Activated CD8-positive, alpha-beta memory T cell treated with anti-CD3 and anti-CD28 coated beads, Interleukin-2, amount 10 ng/mL, durations not matched to agents 7 days and 5 days (primary cell): ENCODE measurements around the gene SFTPA1. TPM values are rescaled to one million over a fixed set of nuclear protein-coding genes. Genes with fewer than 3 reads are reported as not detected.
"Not testable (repeated sequence)": the region's sequence is repeated elsewhere in the genome, so short reads cannot be mapped to it uniquely, and the experiment has no call there.

Source experiments
- ATAC-seq: fragments of 150-1000 bp; cut with Tn5 transposase; one replicate; pipeline ENCODE4 v1.10.0; 2021; ENCODE audit warnings: moderate library complexity
- CTCF ChIA-PET: fragments of 350-600 bp; sonication (Branson Sonifier 250); formaldehyde crosslinking; loops from one replicate; lab custom pipeline; 2021; ENCODE audit warnings: antibody characterized with exemption; lab: Charles Lee
- DNase-seq: peaks from one replicate; pipeline ENCODE4 v3.0.0-alpha.2; 2020
- H3K27ac Mint-ChIP-seq: one replicate; pipeline ENCODE4 v1.8.0; 2021; ENCODE audit warnings: mild to moderate bottlenecking, mixed read lengths
- H3K27me3 Mint-ChIP-seq: one replicate; pipeline ENCODE4 v1.8.0; 2021; ENCODE audit warnings: mixed read lengths
- H3K36me3 Mint-ChIP-seq: one replicate; pipeline ENCODE4 v1.8.0; 2021; ENCODE audit warnings: mild to moderate bottlenecking, mixed read lengths
- H3K4me1 Mint-ChIP-seq: one replicate; pipeline ENCODE4 v1.8.0; 2021; ENCODE audit warnings: mixed read lengths
- H3K4me3 Mint-ChIP-seq: one replicate; pipeline ENCODE4 v1.8.0; 2021; ENCODE audit warnings: mild to moderate bottlenecking, moderate library complexity, mixed read lengths
- H3K9me3 Mint-ChIP-seq: one replicate; pipeline ENCODE4 v1.8.0; 2022; ENCODE audit warnings: low read depth, mixed read lengths
- total RNA-seq, 2 experiments: library from RNA; stranded (reverse); gene quantifications; one replicate each; pipeline ENCODE4 v1.2.3, GENCODE V29; 2021

The SFTPA1 gene
- total RNA-seq, 2 experiments from 2014 or later, result not detected

- CTCF ChIA-PET, result no interaction called here
- DNase-seq, result no peak
- Mint-ChIP-seq H3K4me1 (no peaks in the 10 kb centered on the region), H3K27ac (no peak overlapping the region), H3K36me3 (no peaks in the 10 kb centered on the region), H3K4me3 (no peak overlapping the region), H3K27me3 (peaks cover 59% of the 10 kb centered on the region), H3K9me3 (peaks cover 2% of the 10 kb centered on the region)
- no peak for ATAC-seq
These were observed 16.3 kb downstream of the SFTPA1 start for GRCh38 chr10:79627075-79627474.

GRCh38 chr10:79628083-79628482 is 17.3 kb downstream of the SFTPA1 start:
- peaks cover 2% of the 10 kb centered on the region for H3K9me3 Mint-ChIP-seq
- no peaks in the 10 kb centered on the region for H3K4me1 Mint-ChIP-seq
- no peak for ATAC-seq
- CTCF ChIA-PET, result no interaction called here
- no peak for DNase-seq
- H3K27ac Mint-ChIP-seq, result no peak overlapping the region
- no peak overlapping the region for H3K4me3 Mint-ChIP-seq
- H3K36me3 Mint-ChIP-seq, result no peaks in the 10 kb centered on the region
- H3K27me3 Mint-ChIP-seq, result peaks cover 51% of the 10 kb centered on the region

GRCh38 chr10:79628988-79629954 is 18.5 kb downstream of the SFTPA1 start:
- no peak for DNase-seq
- H3K9me3 Mint-ChIP-seq, result peaks cover 2% of the 10 kb centered on the region
- H3K27me3 Mint-ChIP-seq, result peaks cover 58% of the 10 kb centered on the region
- no peaks in the 10 kb centered on the region for H3K36me3 Mint-ChIP-seq
- CTCF ChIA-PET, result no interaction called here
- H3K27ac Mint-ChIP-seq, result no peak overlapping the region
- H3K4me3 Mint-ChIP-seq, result no peak overlapping the region
- ATAC-seq, result no peak
- H3K4me1 Mint-ChIP-seq, result no peaks in the 10 kb centered on the region

- Mint-ChIP-seq H3K9me3 (peaks cover under 1% of the 10 kb centered on the region), H3K36me3 (no peaks in the 10 kb centered on the region), H3K4me1 (no peaks in the 10 kb centered on the region), H3K4me3 (no peak overlapping the region), H3K27me3 (peaks cover 54% of the 10 kb centered on the region), H3K27ac (no peak overlapping the region)
- no peak for ATAC-seq
- DNase-seq, result no peak
- CTCF ChIA-PET, result no interaction called here
These were observed 19.2 kb downstream of the SFTPA1 start for GRCh38 chr10:79629955-79630327.

- H3K27ac Mint-ChIP-seq, ATAC-seq, H3K4me1 Mint-ChIP-seq, H3K36me3 Mint-ChIP-seq, H3K4me3 Mint-ChIP-seq, DNase-seq, H3K9me3 Mint-ChIP-seq, CTCF ChIA-PET: not testable (repeated sequence)
- peaks cover 14% of the 10 kb centered on the region for H3K27me3 Mint-ChIP-seq
These were observed 26.0 kb downstream of the SFTPA1 start for GRCh38 chr10:79636654-79637199.

- Mint-ChIP-seq H3K36me3 (no peaks in the 10 kb centered on the region), H3K4me3 (no peak overlapping the region), H3K9me3 (no peaks in the 10 kb centered on the region), H3K27ac (no peak overlapping the region), H3K4me1 (no peaks in the 10 kb centered on the region), H3K27me3 (peaks cover 16% of the 10 kb centered on the region)
- DNase-seq (no peak), ATAC-seq (no peak)
- CTCF ChIA-PET, result no interaction called here
These were observed 27.6 kb downstream of the SFTPA1 start for GRCh38 chr10:79638318-79638717.

- H3K36me3 Mint-ChIP-seq, H3K27ac Mint-ChIP-seq, H3K4me3 Mint-ChIP-seq, H3K9me3 Mint-ChIP-seq, DNase-seq, CTCF ChIA-PET, ATAC-seq, H3K4me1 Mint-ChIP-seq: not testable (repeated sequence)
- H3K27me3 Mint-ChIP-seq, result peaks cover 15% of the 10 kb centered on the region
These were observed 42.0 kb downstream of the SFTPA1 start for GRCh38 chr10:79652695-79653094.

- ATAC-seq, CTCF ChIA-PET, H3K36me3 Mint-ChIP-seq, DNase-seq, H3K27me3 Mint-ChIP-seq, H3K4me1 Mint-ChIP-seq, H3K27ac Mint-ChIP-seq, H3K9me3 Mint-ChIP-seq, H3K4me3 Mint-ChIP-seq: not testable (repeated sequence)
These were observed 52.5 kb downstream of the SFTPA1 start for GRCh38 chr10:79663287-79663686.

GRCh38 chr10:79664686-79665085 is 53.9 kb downstream of the SFTPA1 start:
- H3K9me3 Mint-ChIP-seq, ATAC-seq, H3K4me1 Mint-ChIP-seq, H3K36me3 Mint-ChIP-seq, DNase-seq, H3K27ac Mint-ChIP-seq, CTCF ChIA-PET, H3K4me3 Mint-ChIP-seq, H3K27me3 Mint-ChIP-seq: not testable (repeated sequence)

Other genes starting within 250 kb of the SFTPA1 start
- gene ZCCHC24, start 165.3 kb upstream of the SFTPA1 start, total RNA-seq, result 1 to 10 TPM; 2.4 to 3.1 TPM
- 1 to 10 TPM; 1.1 to 1.8 TPM for gene EIF5AL1, start 98.4 kb upstream of the SFTPA1 start, total RNA-seq
- not detected for gene SFTPA2, start 50.5 kb upstream of the SFTPA1 start, total RNA-seq
- 1 to 10 TPM; 1.3 to 2.0 TPM for gene NUTM2B, start 92.3 kb downstream of the SFTPA1 start, total RNA-seq
- gene NUTM2E, start 215.8 kb downstream of the SFTPA1 start, total RNA-seq, result under 1 TPM in 1 of 2 experiments, not detected in 1; 0.28 TPM